ENCODE results near the gene NUDT17. TPM values are rescaled to one million over a fixed set of nuclear protein-coding genes. Genes with fewer than 3 reads are reported as not detected.
A peak's percentile ranks its signal among the peaks of the same experiment; 100 is the strongest.

NUDT17 gene
- total and polyA plus RNA-seq, 8 donors = 2.7 to 12.7 (median 10.0) TPM

GRCh38 chr1:145868232-145868631, 22.8 kb downstream of the NUDT17 start:
- Histone ChIP-seq H3K4me3 (no peak overlapping the region), H3K36me3 (no peaks in the 10 kb centered on the region), H3K4me1 (peaks cover 0 to 16% of the 10 kb centered on the region in 2 donors), H3K27ac (no peak overlapping the region), H3K27me3 (peaks cover 0 to 14% of the 10 kb centered on the region in 2 donors), H3K9me3 (no peaks in the 10 kb centered on the region)
- no peak for TF ChIP-seq CTCF (IDR thresholded peaks at IDR 0.05)
- intact Hi-C loops (cut with DNase I) = no loop called here
- ATAC-seq (no peak), DNase-seq (no peak)

GRCh38 chr1:145871994-145872924, 26.8 kb downstream of the NUDT17 start:
- ATAC-seq = peak; percentile 80
- Histone ChIP-seq H3K27ac (peak overlapping the region; percentile 65 to 79), H3K9me3 (no peaks in the 10 kb centered on the region), H3K36me3 (no peaks in the 10 kb centered on the region), H3K4me1 (peaks cover 0 to 18% of the 10 kb centered on the region in 2 donors), H3K27me3 (peaks cover 0 to 15% of the 10 kb centered on the region in 2 donors), H3K4me3 (peak overlapping the region; percentile 28 to 37)
- DNase-seq = peak; percentile 56 to 88 (median 72)
- intact Hi-C loops (cut with DNase I) = no loop called here
- no peak for TF ChIP-seq CTCF (IDR thresholded peaks at IDR 0.05)

GRCh38 chr1:145874646-145875045, 29.2 kb downstream of the NUDT17 start:
- TF ChIP-seq CTCF (IDR thresholded peaks at IDR 0.05) = no peak

GRCh38 chr1:145877923-145878486, 32.6 kb downstream of the NUDT17 start:
- Histone ChIP-seq H3K36me3 (no peaks in the 10 kb centered on the region), H3K27ac (no peak overlapping the region), H3K9me3 (no peaks in the 10 kb centered on the region), H3K4me1 (peaks cover 0 to 4% of the 10 kb centered on the region in 2 donors), H3K27me3 (peaks cover 0 to 3% of the 10 kb centered on the region in 2 donors), H3K4me3 (no peak overlapping the region)
- no peak for TF ChIP-seq CTCF (IDR thresholded peaks at IDR 0.05)
- no peak for DNase-seq
- ATAC-seq = peak; percentile 42
- intact Hi-C loops (cut with DNase I) = no loop called here

More at GRCh38 chr1:145874646-145875045, 29.2 kb downstream of the NUDT17 start:
- H3K4me1 ChIP-seq = peaks cover 0 to 18% of the 10 kb centered on the region in 2 donors
- H3K4me3 ChIP-seq = no peak overlapping the region
- DNase-seq (no peak), ATAC-seq (no peak)
- H3K27me3 ChIP-seq = peaks cover 0 to 15% of the 10 kb centered on the region in 2 donors
- no peaks in the 10 kb centered on the region for H3K9me3 ChIP-seq
- no peaks in the 10 kb centered on the region for H3K36me3 ChIP-seq
- no peak overlapping the region for H3K27ac ChIP-seq
- intact Hi-C loops (cut with DNase I) = no loop called here

GRCh38 chr1:145878724-145879123, 33.3 kb downstream of the NUDT17 start:
- no peaks in the 10 kb centered on the region for H3K36me3 ChIP-seq
- no peaks in the 10 kb centered on the region for H3K27me3 ChIP-seq
- intact Hi-C loops (cut with DNase I) = no loop called here
- ATAC-seq (peak; percentile 72), DNase-seq (no peak)
- no peak overlapping the region for H3K27ac ChIP-seq
- H3K4me1 ChIP-seq = no peaks in the 10 kb centered on the region
- H3K4me3 ChIP-seq = no peak overlapping the region
- no peak for TF ChIP-seq CTCF (IDR thresholded peaks at IDR 0.05)
- H3K9me3 ChIP-seq = no peaks in the 10 kb centered on the region

All from left lung (tissue), 10 donors.